GM21367 (cell line): ENCODE measurements around the gene PLSCR3.

Experiments
- ATAC-seq: cut with Tn5 transposase; IDR thresholded peaks from one replicate; pipeline ENCODE4 v1.9.1; 2021; ENCODE audit not compliant: unreplicated experiment

The PLSCR3 gene

DNA sequence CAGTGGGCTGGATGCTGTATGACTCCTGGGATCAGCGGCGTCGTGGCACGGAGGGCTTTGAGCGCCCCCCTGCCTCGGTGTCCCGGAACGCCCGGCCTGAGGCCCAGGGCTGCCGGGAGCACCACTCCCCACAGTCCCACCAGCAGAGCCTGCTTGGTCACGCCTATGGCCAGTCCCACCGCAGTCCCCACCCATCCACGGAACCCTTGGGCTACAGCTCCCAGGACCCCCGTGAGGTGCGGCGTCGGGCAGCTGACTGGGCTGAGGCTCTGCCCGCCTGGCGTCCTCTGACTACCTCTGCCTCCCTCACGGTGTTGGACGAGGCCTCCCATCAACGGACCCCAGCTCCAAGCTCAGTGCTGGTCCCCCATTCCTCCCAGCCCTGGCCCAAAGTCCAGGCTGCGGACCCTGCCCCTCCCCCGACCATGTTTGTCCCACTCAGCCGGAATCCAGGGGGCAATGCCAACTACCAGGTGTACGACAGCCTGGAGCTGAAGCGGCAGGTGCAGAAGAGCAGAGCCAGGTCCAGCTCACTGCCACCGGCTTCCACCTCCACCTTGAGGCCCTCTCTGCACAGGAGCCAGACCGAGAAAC is 32.7 kb upstream of the PLSCR3 start:
- ATAC-seq: no peak

DNA sequence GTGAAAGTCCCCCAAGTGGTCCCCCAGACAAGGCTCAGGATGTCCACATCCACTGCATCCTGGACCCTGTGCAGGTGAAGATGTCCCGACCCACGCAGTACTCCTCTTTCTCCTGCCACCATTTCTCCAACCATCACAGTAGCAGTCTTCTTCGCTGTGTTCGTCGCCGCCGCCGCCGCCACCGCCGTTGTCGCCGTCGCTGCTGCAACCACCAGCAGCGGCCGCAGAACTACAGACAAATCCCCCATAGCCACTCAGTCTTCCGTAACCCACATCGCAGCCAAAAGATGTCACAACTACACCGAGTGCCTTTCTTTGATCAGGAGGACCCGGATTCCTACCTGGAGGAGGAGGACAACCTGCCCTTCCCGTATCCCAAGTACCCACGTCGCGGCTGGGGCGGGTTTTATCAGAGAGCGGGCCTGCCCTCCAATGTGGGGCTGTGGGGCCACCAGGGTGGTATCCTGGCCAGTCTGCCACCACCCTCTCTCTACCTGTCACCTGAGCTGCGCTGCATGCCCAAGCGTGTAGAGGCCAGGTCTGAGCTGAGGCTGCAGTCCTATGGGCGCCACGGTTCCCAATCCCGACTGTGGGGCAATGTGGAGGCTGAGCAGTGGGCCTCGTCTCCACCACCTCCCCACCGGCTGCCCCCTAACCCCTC is 32.0 kb upstream of the PLSCR3 start:
- no peak for ATAC-seq

DNA sequence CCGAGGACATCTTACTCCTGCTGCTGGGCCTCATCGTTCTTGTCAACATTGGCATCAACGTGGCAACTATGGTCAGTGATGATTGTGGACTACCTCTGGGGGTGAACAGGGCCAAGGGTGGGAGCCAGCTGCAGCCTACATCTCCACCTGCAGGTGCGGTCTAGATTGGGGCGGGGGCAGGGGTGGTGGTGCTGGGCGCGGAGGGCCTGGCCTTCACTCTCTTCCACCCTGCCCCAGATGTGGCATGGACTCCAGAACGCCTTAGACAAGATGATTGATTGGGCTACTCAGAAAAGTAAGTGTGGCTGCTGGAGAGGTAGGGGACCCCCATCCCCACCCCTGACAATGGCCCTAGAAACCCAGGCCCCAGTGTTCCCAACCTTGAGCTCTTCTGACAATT is 31.4 kb upstream of the PLSCR3 start:
- ATAC-seq: no peak

DNA sequence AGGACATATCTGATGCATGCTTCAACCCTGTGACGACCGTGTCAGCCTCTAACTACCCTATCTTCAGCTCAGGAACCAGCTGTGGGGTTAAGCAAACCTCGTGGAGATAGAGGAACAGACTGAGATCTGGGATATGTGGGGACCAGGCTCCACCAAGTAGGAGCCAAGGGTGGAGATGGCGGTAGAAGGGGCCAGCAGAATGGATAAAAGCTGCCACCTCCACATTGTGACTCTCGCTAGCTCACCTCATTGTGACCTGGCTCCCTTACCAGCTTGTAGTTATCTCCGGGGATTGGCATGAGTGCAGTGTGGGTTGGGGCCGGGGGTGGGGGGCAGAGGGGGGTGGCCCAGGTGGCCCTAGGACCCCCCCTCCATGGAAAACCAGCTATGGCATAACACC is 31.0 kb upstream of the PLSCR3 start, which contains the start of gene SPEM2:
Gene SPEM2, plus strand, starts transcription at position 301 of the 400 bp plus-strand sequence. Its CDS starts 73 bp downstream, at position 374.
- ATAC-seq: no peak

DNA sequence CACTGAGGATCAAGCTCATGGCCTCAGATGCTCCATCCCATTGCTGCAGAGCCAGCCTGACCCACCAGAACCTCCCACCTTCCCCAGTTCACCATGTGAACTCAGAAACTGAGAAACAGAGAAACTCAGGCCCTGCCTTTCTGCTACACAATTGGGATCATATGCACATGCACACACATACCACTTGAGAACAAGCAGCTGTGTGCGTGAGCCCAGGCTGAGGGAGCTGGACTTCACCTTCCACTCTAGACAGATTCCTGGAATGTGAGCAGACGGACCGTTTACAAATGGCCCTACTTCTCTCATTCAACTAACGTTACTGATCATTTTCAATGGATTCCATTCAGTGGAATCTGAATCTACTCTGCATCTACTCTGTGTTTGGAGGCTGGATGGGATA is 29.4 kb upstream of the PLSCR3 start:
- no peak for ATAC-seq

DNA sequence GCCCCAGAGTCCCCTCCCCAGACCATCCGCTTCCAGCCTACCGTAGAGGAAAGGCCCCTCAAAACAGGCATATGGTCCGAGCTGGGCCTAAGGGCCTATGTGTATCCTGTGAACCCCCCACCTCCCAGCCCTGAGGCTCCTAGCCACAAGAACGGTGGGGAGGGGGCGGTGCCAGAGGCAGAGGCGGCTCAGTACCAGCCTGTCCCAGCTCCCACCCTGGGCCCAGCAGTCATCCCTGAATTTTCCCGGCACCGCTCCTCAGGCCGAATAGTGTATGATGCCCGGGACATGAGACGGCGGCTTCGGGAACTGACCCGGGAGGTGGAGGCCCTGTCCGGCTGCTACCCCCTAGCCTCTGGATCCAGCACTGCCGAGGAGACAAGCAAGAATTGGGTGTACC is 26.9 kb upstream of the PLSCR3 start:
- no peak for ATAC-seq

DNA sequence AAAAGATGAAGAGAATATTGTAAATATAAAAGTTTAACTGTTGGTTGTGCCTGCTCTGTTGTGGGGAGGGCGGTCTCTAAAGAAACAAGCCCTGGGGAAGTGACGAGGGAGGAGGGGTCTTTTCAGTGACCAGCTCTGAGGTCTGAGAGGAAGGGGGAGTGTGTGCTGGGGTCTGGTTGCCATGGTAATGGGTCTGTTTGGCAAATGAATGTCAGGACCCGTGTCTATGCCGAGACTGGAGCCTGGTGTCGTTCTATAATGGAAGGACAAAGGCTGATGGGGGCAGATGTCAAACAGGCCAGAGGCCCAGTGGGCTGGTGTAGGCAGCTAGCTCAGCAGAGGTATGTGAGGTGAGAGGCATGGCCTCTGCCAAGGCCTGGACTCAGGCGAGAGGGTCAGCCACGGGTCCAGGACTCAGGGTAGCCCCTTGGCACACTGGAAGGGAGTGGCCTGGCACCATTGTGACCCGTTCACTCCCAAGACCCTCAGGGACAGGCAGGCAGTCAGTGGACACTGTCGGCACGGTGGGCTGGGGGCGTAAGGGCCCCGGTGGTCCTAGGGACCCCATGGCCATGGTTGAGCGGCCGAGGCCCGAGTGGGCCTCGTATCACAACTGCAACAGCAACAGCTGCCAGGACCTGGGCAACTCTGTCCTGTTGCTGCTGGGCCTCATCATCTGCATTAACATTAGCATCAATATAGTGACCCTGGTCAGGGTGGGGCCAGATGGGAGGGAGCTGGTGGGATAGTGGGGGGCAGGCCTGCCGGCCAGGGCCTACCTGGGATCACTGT is 25.7 kb upstream of the PLSCR3 start, which contains the start of gene SPEM1:
Gene SPEM1, plus strand, starts transcription at position 506 of the 792 bp plus-strand sequence. Its CDS starts 61 bp downstream, at position 567.
- no peak for ATAC-seq

DNA sequence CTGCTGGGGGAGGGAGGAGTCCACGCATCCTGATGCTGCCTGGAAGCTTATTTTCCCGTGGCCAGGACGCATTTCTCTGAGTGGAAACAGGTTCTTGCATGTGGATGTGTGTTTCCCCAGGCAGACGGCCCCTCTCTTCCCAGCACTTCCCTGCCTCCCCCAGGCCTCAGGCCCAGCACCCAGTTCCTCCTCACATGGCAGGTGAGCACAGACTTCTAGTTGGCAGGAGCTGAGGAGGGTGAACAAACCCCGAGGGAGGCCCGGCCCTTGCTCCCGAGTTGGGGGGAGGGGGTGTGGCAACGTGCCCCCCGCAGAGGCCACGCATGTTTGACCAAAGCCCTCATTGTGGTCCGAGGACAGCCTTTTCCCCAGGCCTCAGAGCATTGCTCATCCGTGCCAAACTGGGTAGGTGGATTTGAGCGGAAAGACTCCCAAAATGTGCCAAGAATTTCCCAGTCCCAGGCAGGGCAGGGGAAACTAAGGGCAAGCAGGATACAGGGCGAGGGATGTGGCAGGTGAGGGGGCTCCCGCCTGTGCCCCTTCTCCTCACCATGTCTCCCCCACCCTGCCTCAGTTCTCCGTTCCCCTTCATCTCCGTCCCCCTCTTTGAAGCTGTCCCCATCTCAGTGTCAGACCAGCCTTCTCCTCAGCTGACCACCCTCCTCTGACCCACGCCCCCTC is 24.3 kb upstream of the PLSCR3 start:
- ATAC-seq: no peak

DNA sequence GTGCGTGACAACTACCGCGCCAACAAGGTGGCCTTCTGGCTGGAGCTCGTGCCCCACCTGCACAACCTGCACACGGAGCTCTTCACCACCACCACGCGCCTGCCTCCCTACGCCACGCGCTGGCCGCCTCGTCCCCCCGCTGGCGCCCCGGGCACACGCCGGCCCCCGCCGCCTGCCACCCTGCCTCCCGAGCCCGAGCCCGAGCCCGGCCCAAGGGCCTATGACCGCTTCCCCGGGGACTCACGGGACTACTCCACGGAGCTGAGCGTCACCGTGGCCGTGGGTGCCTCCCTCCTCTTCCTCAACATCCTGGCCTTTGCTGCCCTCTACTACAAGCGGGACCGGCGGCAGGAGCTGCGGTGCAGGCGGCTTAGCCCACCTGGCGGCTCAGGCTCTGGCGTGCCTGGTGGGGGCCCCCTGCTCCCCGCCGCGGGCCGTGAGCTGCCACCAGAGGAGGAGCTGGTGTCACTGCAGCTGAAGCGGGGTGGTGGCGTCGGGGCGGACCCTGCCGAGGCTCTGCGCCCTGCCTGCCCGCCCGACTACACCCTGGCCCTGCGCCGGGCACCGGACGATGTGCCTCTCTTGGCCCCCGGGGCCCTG is 22.8 kb upstream of the PLSCR3 start:
- ATAC-seq: no peak

DNA sequence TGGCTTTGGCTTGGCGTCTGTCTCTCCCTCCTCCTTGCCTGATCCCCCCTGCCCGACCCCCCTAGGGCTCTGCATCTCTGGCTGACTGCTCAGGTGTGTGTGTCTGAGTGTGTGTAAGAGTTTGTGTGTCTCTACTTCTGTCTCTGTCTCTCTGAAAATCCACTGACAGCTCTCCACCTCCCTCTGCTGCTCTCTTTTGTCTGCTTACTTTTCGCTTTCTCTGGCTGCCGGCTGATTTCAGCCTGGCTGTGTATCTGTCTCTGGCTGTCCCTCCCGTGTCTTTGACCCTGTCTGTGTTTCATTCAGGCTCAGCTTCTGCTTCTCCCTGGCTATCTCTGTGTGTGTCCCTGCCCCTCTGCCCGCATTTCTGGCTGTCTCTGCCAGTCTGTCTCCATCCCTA is 22.0 kb upstream of the PLSCR3 start:
- no peak for ATAC-seq

DNA sequence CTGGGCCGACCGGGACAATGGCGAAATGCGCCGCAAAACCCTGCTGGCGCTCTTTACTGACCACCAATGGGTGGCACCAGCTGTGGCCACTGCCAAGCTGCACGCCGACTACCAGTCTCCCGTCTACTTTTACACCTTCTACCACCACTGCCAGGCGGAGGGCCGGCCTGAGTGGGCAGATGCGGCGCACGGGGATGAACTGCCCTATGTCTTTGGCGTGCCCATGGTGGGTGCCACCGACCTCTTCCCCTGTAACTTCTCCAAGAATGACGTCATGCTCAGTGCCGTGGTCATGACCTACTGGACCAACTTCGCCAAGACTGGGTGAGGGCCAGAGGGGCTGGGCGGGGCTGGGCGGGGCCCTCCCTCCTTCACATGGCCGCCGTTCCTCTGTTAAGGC is 21.5 kb upstream of the PLSCR3 start:
- ATAC-seq: no peak

DNA sequence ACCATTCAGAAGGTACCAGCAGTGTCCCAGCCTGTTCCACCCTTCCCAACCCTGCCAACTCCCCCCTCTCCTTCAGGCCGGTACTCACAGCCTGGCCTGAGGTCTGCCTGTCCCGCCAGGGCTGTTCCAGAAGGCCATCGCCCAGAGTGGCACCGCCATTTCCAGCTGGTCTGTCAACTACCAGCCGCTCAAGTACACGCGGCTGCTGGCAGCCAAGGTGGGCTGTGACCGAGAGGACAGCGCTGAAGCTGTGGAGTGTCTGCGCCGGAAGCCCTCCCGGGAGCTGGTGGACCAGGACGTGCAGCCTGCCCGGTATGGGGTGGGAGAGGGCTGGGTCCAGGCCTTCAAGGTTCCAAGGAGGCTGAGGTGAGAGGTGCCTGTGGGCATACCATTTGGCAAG is 20.5 kb upstream of the PLSCR3 start:
- no peak for ATAC-seq

DNA sequence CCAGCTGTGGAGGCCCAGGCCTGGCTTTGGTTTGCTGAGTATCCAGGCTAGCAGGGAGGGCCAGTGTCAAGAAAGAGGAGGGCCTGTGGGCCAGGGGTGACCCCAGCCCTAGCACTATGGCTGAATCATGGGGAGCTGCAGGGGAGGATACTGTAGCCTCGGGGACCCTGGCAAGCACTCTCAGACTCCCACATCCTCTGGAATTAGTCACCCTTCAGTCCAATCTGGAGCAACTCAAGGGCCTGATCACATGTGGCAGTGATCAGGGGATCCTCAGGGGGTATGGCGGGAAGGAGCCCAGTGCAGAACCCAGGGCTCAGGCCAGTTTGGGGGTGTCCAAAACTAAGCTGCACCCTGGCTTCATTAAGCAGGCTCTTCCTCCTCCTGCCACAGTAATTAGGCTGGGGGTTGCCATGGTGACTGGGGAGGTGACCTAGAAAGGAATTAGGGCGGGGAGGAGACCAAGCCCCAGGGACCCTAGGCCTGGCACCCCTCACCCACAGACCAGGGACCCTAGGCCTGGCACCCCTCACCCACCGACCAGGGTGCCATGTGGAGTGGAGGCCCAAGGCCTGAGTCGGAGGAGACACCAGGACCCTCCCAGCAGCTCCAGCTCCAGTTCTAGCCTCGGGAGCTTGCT is 19.1 kb upstream of the PLSCR3 start:
- ATAC-seq: no peak

DNA sequence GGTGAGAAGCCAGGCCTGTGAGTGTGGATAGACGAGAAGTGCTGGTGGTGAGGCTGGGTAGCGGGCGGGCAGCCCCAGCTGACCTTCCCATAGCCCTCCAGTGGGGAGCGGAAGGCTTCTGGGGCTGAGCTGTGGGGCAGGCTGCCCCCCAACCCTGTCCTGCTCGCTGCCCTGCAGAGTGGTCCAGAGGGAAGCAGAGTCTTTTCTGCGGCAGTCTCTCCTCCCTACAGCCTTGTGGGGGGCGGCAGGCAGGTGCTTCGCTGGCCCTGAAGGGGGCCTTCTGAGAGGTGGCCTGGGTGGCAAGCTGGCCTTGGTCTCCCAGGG is 17.1 kb upstream of the PLSCR3 start:
- no peak for ATAC-seq

DNA sequence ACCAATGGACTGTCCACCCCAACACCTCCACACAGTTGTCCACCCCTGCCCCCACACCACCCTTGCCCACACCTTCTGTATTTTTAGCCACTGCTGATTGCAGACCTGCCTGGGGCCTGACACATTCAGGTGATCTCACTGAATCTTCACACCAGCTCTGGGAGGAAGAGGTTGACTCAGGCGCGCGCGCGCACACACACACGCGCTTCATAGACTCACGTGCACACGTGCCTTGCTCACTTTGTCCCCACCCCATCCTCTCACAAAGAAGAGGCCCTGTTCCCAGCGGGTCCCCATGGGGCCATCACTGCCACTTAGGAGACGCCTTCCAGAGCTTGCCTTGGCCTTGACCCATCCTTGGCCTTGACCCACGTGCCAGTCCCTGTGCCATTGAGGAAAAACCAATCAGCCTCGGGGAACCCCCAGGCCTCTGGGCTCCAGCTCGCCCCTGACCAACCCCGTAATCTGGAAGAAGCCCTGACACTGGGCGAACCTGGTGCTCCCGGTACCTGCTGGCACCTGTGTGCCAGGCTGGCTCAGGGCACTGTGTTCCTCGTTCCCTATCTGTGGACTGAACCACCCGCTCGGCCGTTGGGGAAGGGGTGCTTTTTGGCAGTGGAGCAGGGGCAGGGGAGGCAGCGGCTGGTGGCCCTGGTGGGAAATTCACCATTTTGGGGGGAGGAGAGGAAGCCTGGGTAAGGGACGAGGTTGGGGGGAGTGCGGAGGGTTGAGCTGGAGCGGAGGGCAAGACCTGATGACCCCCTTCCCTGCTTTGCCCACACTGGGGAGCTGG is 16.5 kb upstream of the PLSCR3 start:
- ATAC-seq: no peak

DNA sequence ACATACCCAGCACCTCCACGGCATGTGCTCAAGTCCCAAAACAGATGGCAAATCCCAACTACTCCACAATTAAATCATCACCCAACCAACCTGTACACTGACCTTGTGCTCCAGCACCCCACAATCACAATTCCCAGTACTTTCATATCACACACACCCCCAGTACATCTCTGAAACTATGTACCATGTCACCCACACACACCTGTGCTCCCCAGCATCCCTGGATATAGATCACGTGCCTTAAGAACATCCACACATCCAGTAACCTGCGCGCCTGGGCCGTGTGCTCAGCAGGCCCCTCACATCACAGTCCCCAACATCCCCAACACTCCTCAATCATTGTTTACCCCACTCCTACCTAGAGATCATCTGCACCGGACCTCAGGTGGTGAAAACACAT is 15.4 kb upstream of the PLSCR3 start:
- ATAC-seq: no peak

DNA sequence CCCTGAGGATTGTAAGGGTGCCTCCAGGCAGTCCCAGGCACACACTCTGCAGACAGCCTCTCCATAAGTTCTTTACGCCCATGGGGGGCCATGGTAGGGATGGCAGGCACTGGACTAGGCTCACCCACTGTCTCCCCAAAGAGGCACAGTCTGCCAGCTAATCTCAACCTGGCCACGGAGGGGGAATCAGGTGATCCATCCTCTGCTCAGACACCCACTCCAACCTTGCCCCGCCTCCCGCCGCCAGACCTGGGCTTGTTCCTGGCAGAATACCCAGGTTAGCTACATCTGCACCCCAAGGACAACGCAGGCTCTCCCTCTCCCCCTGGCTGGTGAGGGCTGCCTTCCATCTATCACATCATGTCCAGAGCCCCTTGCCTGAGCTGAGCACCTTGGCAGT is 14.5 kb upstream of the PLSCR3 start:
- ATAC-seq: no peak

DNA sequence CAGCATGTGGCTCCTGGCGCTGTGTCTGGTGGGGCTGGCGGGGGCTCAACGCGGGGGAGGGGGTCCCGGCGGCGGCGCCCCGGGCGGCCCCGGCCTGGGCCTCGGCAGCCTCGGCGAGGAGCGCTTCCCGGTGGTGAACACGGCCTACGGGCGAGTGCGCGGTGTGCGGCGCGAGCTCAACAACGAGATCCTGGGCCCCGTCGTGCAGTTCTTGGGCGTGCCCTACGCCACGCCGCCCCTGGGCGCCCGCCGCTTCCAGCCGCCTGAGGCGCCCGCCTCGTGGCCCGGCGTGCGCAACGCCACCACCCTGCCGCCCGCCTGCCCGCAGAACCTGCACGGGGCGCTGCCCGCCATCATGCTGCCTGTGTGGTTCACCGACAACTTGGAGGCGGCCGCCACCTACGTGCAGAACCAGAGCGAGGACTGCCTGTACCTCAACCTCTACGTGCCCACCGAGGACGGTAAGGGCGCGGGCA is 14.0 kb upstream of the PLSCR3 start:
- ATAC-seq: no peak

DNA sequence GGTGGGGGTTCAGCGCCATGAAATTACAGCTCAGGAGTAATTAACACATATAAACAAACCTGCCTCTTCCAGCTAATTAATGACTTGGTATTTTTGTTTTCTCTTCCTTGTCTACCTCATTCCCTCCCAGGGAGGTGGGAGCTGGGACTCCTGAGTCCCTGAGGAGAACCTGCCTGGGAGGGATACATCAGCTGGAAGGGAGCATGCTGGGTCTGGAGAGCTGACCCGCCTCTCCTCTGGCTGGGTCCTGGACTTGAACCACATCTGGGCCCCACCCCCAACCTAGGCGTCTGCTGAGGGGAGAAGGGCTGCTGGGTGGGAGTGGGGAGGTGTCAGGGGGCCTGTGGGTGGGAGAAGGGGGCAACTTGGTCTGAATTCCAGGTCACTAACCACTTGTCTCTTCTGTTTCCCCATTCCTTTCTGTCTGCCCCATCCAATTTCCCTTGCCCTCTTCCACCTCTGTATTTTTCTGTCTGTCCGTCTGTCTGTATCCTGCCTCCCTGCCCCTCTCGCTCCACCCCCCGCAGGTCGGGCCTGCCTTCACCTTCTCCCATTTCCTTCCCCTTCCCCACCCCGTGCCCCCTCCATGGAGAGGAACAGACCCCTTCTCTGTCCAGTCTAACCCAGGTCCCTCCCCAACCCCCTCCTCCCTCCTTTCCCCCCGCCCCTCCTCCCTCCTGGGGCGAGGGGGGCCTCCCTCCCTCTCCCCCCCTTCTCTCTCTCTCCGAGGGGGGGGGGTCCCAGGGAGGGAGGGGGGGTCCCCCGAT is 13.3 kb upstream of the PLSCR3 start, which contains the start of gene NLGN2:
Gene NLGN2, plus strand, starts transcription at position 361 of the 767 bp plus-strand sequence. CDS start 411 bp downstream, outside the sequence.
- ATAC-seq: no peak
